ENCODE results near the gene SLC22A1.

Gene SLC22A1

GRCh38 chr6:160178271-160178670, 56.7 kb downstream of the SLC22A1 start:
- Histone ChIP-seq H3K4me2 (no peak overlapping the region), H3K79me2 (ENCODE audit: insufficient read depth, low read depth) (no peaks in the 10 kb centered on the region), H2AFZ (ENCODE audit: low read depth) (no peak overlapping the region), H3K27ac (no peak overlapping the region), H3K4me3 (IDR thresholded peaks at IDR 0.05; ENCODE audit: insufficient read depth, low read depth, low read length) (no peak overlapping the region), H3K4me1 (ENCODE audit: low read depth, poor library complexity, severe bottlenecking) (no peaks in the 10 kb centered on the region), H3K27me3 (ENCODE audit: insufficient read depth, low read depth) (no peaks in the 10 kb centered on the region), H3K9ac (no peak overlapping the region), H4K20me1 (ENCODE audit: insufficient read depth) (no peaks in the 10 kb centered on the region), H3K36me3 (ENCODE audit: insufficient read depth) (no peaks in the 10 kb centered on the region)
- TF ChIP-seq, protein P1, sequence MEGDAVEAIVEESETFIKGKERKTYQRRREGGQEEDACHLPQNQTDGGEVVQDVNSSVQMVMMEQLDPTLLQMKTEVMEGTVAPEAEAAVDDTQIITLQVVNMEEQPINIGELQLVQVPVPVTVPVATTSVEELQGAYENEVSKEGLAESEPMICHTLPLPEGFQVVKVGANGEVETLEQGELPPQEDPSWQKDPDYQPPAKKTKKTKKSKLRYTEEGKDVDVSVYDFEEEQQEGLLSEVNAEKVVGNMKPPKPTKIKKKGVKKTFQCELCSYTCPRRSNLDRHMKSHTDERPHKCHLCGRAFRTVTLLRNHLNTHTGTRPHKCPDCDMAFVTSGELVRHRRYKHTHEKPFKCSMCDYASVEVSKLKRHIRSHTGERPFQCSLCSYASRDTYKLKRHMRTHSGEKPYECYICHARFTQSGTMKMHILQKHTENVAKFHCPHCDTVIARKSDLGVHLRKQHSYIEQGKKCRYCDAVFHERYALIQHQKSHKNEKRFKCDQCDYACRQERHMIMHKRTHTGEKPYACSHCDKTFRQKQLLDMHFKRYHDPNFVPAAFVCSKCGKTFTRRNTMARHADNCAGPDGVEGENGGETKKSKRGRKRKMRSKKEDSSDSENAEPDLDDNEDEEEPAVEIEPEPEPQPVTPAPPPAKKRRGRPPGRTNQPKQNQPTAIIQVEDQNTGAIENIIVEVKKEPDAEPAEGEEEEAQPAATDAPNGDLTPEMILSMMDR (conservative IDR thresholded peaks at IDR 0.05; ENCODE audit: low read depth, low read length) = no peak

DNA sequence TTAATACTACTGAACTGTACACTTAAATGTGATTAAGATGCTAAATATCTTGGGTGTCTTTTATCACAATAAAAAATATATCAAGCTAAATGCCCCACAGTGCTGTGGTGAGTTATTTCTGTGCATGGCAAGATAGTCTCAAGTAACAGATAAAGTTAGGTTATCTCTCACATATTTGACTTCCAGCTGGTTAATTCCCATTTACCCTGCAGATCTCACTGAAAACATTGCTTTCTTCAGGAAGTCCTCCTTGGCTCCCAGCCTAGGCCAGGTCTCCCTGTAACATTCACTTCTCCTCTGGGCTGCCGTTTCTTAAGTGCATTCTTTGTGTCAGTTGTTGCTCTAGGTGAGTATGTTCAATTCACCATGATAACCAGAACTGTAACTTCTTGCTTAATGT, 59.1 kb downstream of the SLC22A1 start:
- no peaks in the 10 kb centered on the region for H3K4me1 ChIP-seq (ENCODE audit: low read depth, poor library complexity, severe bottlenecking)
- H3K27ac ChIP-seq = no peak overlapping the region
- no peaks in the 10 kb centered on the region for H4K20me1 ChIP-seq (ENCODE audit: insufficient read depth)
- H3K27me3 ChIP-seq (ENCODE audit: insufficient read depth, low read depth) = no peaks in the 10 kb centered on the region
- H3K4me3 ChIP-seq (IDR thresholded peaks at IDR 0.05; ENCODE audit: insufficient read depth, low read depth, low read length) = no peak overlapping the region
- no peak overlapping the region for H2AFZ ChIP-seq (ENCODE audit: low read depth)
- H3K36me3 ChIP-seq (ENCODE audit: insufficient read depth) = no peaks in the 10 kb centered on the region
- H3K79me2 ChIP-seq (ENCODE audit: insufficient read depth, low read depth) = no peaks in the 10 kb centered on the region
- TF ChIP-seq, protein P1 (conservative IDR thresholded peaks at IDR 0.05; ENCODE audit: low read depth, low read length) = no peak
- no peak overlapping the region for H3K4me2 ChIP-seq
- H3K9ac ChIP-seq = no peak overlapping the region

DNA sequence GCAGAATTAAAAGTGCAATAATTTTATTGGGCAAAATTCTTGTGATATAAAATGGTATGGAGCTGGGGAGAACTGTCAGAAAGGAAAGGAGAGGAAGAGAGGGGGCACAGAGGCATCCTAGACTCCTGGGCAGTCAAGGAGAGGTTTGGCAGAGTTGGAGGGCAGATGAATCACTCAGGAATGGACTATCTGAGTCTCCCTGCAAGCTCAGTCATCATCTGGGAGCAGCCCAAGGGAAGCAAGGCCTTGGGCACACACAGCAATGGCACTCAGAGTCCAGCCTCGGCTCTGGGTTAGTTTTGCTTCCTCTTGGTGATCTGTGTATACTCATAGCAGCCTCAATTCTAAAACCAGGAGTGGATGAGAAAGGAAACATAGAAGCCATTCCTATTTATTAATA, 67.2 kb downstream of the SLC22A1 start:
- no peaks in the 10 kb centered on the region for H3K79me2 ChIP-seq (ENCODE audit: insufficient read depth, low read depth)
- H3K27me3 ChIP-seq (ENCODE audit: insufficient read depth, low read depth) = no peaks in the 10 kb centered on the region
- no peak overlapping the region for H3K4me2 ChIP-seq
- H2AFZ ChIP-seq (ENCODE audit: low read depth) = no peak overlapping the region
- peaks cover 3% of the 10 kb centered on the region for H3K4me1 ChIP-seq (ENCODE audit: low read depth, poor library complexity, severe bottlenecking)
- TF ChIP-seq, protein P1 (conservative IDR thresholded peaks at IDR 0.05; ENCODE audit: low read depth, low read length) = no peak
- no peaks in the 10 kb centered on the region for H3K36me3 ChIP-seq (ENCODE audit: insufficient read depth)
- no peak overlapping the region for H3K4me3 ChIP-seq (IDR thresholded peaks at IDR 0.05; ENCODE audit: insufficient read depth, low read depth, low read length)
- H4K20me1 ChIP-seq (ENCODE audit: insufficient read depth) = no peaks in the 10 kb centered on the region
- H3K9ac ChIP-seq = no peak overlapping the region
- H3K27ac ChIP-seq = no peak overlapping the region

DNA sequence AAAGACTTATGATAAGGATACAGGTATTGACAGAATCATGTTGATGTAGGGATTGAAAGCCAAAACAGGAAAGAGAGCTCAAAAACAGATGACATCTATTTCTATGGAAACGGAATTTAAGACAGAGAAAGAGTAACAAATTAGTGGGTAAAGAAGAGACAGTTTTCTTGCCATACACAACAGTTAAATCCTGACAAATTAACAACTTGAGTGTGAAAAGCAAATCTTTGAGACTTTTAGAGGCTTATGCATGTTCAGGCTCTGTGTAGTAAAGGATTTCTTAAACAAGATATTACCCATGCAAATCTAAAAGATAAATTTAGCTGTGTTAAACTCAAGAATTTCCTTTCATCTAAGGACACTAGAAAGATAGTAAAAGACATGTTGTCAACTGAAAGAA, 68.5 kb downstream of the SLC22A1 start:
- Histone ChIP-seq H3K27ac (no peak overlapping the region), H4K20me1 (ENCODE audit: insufficient read depth) (no peaks in the 10 kb centered on the region), H3K36me3 (ENCODE audit: insufficient read depth) (no peaks in the 10 kb centered on the region), H2AFZ (ENCODE audit: low read depth) (no peak overlapping the region), H3K79me2 (ENCODE audit: insufficient read depth, low read depth) (no peaks in the 10 kb centered on the region), H3K4me2 (no peak overlapping the region), H3K4me1 (ENCODE audit: low read depth, poor library complexity, severe bottlenecking) (peaks cover 3% of the 10 kb centered on the region), H3K27me3 (ENCODE audit: insufficient read depth, low read depth) (no peaks in the 10 kb centered on the region), H3K4me3 (IDR thresholded peaks at IDR 0.05; ENCODE audit: insufficient read depth, low read depth, low read length) (no peak overlapping the region), H3K9ac (no peak overlapping the region)
- TF ChIP-seq, protein P1 (conservative IDR thresholded peaks at IDR 0.05; ENCODE audit: low read depth, low read length) = no peak
